ENCODE measurements around the gene ANKAR.
"Not testable (repeated sequence)": the region's sequence is repeated elsewhere in the genome, so short reads cannot be mapped to it uniquely, and the experiment has no call there.

Gene ANKAR

DNA sequence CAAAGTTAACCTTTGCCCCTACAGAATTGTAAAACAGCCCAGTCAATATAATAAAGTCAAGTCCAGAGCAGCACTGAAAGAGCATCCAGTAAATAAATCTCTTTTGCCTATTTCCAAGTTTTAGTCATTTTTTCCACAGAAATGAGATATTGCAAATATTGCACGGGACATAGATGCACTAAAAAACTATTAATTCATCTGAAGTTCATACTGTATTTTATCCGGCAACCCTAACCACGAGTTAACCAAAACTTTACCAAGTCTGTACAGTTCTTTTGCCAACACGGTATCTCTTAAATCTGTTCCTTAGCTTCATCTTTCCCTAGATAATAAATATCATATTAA is 13.7 kb upstream of the ANKAR start:
- DNase-seq (ENCODE audit: low read depth): no peak

DNA sequence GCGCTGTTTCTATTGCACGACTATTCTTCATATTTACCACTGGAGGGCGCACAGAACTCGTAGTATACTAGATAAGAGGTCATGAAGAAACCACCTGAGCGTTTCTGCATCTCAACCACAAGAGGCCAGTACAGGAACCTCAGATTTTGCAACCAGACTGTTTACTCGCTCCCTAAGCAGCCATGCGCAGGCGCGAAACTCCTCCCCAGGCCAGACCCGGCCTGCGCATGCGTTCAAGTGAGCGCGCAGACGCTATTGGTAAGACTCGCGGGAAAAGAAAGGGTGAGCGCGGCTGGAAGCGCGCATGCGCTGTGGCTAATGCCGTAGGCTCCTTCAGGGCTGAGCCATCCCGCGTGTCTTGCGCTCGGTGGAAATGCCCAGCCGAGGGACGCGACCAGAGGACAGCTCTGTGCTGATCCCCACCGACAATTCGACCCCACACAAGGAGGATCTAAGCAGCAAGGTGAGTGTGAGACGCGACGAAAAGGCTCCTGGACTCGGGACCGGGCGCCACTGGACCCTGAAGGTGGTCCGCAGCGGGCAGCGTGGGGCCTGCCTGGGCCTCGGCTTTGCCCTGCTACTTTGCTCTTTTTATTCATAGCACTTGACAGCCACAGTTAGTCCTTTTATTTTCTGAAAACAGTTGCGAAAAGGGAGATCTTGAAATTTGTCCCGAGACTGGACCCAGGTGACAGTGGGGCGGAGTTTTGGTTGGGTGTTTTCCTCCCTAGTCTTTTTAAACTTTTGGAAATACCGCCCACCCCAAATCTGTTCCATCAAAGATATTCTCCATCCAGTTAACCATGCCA is 13.1 kb upstream of the ANKAR start, which contains the start of gene ASNSD1:
TSS of gene ASNSD1 (plus strand) at position 312 of the 809 bp plus-strand sequence. CDS start 4,674 bp downstream, outside the sequence.
- DNase-seq (ENCODE audit: low read depth): peak; percentile 99

DNA sequence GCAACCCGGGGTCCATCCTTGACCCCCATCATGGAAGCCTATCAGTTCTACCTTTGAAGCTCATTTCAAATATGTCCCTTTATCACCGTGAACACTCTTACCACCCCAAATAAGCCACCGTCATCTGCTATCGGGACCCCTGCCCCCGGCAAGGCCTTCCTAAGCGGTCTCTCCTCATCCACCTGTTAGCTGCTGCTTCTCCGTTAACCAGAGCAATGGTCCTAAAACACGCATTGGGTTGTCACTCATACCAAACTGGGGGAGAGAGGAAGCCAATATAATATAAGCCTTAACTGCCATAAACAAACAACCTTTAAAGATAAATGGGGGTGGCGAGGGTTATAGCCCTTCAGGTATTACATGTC is 12.5 kb upstream of the ANKAR start:
- no peak for DNase-seq (ENCODE audit: low read depth)

DNA sequence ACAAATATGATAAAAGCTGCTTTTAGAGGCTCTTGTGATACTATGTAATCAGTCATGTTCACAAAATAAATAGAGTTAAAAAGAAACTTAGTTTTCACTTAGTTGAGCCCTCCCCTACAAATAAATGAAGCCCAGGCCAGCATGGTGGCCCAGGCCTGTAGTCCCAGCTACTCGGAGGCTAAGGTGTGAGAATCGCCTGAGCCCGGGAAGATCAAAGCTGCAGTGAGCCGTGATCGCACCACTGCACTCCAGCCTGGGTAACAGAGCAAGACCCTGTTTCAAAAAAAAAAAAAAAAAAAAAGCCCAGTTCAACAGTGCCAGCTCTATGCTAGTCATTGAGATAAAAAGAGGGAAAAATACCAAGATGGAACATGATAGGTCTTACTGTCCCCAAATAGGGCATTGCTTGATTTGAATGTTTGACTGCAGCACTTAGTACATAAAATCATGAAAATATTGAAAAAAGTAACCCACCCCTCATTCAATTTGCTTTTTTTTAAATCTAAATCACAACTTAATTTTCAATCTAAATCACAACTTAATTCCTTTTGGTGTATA is 11.7 kb upstream of the ANKAR start:
- no peak for DNase-seq (ENCODE audit: low read depth)

DNA sequence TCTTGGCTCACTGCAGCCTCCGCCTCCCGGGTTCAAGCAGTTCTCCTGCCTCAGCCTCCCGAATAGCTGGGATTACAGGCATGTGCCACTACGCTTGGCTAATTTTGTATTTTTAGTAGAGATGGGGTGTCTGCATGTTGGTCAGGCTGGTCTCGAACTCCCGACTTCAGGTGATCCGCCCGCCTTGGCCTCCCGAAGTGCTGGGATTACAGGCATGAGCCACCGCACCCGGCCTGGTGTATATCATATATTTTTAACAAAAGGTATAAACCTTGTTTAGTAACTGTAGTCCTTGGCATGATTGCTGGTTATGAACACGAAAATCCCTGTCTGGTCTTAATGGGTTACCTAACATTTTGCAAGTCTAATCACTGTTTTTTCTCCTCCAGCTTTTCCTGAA is 11.2 kb upstream of the ANKAR start:
- DNase-seq (ENCODE audit: low read depth): not testable (repeated sequence)

DNA sequence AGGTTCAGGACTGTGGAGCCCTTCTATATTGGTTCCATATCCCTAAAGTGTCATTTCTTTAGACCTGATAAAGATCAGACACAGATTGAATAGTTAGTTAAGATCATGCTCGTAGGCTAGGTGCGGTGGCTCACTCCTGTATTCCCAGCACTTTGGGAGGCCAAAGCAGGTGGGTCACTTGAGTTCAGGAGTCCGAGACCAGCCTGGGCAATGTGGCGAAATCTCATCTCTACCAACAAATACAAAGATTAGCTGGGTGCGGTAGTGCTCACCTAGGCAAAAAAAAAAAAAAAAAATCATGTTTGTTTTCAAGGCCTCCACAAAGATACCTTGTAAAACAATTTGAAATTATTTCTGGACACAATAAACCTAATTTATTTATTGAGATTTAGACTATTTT is 4.6 kb upstream of the ANKAR start:
- DNase-seq (ENCODE audit: low read depth): no peak

DNA sequence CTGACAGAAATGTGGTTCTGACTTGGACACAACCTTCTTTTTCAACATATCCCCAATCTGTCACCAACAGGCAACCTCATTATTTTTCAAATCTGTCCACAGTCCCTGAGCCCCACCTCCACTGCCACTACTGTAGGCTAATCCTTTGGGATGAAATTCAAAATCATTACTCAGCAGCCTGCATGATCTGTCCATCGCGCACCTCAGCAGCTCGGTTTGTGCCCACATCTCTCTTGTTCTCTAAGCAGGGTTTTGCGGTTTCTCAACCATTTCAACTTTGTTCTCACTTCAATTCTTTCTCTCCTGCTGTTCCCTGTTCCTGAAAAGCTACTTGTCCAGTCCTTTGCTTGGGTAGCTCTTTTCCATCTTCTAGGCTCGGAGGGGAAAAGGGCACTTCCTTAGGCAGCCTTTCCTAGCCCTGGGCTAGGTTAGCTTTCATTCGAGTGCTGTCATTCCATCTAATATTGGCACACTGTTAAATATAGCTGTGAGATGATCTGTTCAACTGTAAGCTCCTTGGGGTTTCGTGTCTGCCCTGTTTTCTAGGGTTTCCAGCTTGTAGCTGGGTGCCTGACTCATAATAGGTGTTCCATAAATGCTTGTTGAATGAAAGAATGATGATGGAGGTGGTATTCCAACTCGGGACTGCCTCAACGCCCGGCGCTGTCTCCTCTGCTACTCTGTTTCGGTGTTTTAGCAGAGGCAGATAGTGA is 653 bp upstream of the ANKAR start:
- no peak for DNase-seq (ENCODE audit: low read depth)

DNA sequence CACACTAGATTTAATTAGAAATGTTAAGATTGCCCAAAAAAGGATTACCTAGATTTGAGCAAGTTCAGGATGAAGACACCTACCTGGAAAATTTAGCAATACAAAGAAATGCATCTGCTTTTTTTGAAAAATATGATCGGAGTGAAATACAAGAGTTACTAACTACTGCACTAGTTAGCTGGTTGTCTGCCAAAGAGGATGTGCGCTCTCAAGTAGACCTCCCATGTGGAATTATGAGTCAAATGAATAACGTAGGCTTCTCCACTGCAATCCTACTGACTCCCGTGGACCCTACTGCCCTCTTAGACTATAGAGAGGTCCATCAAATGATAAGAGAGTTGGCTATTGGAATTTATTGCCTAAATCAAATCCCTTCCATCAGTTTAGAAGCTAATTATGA is 2.0 kb downstream of the ANKAR start:
- DNase-seq (ENCODE audit: low read depth): no peak

DNA sequence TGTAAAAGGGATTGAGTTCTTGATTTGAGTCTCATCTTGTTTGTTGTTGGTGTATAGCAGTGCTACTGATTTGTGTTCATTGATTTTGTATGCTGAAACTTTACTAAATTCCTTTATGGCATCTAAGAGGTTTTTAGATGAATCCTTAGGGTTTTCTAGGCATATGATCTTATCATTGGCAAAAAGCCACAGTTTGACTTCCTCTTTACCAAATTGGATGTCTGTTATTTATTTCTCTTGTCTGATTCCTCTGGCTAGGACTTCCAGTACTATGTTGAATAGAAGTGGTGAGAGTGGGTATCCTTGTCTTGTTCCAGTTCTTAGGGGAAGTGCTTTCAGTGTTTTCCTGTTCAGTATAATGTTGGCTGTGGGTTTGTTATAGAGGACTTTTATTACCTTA is 4.8 kb downstream of the ANKAR start:
- no peak for DNase-seq (ENCODE audit: low read depth)

DNA sequence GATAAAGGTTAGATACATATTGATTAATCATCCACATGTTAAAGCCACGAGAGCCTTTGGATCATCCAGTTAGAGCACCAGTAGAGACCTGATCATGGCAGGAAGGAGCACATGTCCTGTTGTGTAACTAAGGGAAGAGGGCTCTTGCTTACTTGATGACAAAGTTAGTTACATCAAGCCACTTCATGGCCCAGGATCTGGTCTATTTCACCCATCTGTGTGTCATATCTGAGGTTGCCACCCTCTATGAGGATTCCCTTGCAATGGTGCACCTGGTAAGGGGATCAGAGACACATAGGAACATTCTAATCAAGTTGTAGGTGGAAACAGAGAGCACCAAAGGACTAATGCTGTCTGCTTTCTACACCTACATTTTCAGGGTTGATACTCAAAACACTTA is 6.7 kb downstream of the ANKAR start:
- no peak for DNase-seq (ENCODE audit: low read depth)

DNA sequence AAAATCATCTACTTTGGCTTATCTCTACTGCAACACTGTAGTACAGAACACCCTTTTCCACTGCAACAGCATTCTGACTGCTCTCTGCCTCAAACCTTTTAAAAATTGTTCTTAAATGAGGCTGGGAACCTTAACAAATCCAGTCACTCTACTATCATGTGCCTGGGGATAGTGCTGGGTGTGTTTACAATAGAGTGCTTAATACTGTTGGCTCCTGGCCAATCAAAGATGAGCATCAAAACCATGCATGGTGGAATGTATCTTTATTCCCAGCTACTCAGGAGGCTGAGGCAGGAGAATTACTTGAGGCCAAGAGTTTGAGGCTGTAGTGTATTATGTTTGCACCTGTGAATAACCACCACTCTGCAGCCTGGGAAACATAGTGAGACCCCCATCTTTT is 7.4 kb downstream of the ANKAR start:
- DNase-seq (ENCODE audit: low read depth): no peak

DNA sequence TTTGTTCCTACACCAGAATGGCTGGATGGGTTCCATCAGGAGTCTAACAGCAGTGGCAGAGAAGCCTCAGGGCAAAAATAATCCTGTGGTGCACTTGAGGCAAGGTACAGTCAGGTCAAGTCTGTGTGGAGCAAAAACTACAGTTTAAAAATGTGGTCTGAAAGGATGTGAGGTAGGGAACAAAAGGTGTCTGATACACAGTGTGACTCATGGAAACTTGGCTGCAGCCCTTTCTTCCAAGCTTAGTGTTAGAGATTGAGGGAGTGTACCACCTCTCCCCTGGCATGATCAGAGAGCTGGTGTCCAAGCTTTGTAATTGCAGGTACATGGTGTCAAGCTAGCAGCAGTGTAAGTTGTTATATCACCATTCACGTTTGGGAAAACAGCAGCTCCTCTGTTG is 8.9 kb downstream of the ANKAR start:
- DNase-seq (ENCODE audit: low read depth): no peak

DNA sequence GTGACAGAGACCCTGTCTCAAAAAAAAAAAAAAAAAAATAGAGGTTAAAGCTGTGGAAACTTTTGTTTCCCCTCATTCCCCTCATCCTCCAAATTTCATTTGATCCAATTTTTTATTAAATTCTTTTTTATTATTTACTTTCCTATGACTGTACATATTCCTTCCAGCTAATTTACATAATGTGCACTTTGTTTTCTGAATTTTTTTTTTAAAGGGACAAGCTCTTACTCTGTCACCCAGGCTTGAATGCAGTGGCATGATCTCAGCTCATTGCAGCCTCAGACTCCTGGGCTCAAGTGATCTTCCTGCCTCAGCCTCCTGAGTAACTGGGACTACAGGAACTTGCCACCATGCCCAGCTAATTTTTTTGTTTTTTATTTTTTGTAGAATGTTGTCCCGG is 10.3 kb downstream of the ANKAR start:
- no peak for DNase-seq (ENCODE audit: low read depth)

DNA sequence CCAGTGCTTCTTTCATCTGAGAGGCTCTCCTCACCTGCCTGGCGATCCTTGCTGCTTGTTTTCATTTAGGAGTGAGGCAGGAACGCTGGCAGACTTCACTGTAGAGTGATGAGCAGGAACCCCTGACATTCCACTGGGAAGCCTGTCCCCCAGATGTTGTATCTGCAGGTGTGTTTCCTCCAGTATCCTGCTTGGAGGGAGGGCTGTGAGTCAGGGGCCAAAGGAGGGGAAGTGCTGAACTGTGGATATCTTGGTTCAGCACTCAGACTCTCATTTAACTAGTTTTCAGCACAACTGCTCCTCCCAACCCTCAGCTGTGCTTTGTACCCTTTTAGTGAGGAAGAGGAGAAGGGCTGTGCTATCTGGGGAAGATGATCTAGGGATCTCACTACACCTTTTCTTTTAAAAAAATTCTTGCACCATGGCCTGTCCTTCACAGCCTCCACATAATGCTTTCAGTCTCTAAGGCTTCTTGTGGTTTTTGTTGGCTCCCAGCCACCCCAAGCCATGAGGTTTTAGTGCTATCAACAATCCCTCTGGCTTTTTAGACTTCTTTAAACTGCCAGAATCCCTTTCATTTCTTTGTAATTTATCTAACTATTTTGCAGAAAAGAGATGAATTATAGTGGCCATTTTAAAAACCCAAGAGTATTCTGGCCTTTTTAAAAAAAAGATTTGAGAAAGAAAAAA is 11.2 kb downstream of the ANKAR start:
- DNase-seq (ENCODE audit: low read depth): no peak

DNA sequence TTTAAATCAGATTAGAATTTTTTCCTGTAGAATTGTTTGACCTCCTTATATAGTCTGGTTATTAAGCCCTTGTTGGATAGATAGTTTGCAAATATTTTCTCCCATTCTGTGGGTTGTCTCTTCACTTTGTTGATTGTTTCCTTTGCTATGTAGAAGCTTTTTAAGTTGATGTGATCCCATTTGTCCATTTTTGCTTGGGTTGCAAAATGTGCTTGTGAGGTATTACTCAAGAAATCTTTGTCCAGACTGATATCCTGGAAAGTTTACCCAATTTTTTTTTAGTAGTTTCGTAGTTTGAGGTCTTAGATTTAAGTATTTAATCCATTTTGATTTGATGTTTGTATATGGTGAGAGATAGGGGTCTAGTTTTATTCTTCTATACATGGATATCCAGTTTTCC is 13.3 kb downstream of the ANKAR start:
- DNase-seq (ENCODE audit: low read depth): not testable (repeated sequence)

DNA sequence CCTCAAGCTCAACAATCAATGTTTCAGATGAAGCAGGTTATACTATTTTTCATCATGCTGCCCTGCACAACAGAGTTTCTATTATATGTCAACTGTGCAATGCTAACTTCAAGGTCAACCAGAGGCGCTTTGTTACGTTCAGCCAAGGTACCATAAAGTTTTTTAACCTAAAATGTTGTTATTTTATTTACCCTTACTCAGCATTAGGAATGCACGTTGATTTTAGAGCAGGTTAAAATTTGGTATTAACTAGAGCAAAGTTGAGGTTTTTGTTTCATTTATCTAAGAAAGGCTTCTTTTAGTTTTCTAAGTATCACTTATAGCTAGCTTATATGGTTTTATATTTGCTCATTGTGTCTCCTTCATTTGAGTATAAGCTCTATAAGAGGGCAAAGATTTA is 21.8 kb downstream of the ANKAR start:
- no peak for DNase-seq (ENCODE audit: low read depth)

DNA sequence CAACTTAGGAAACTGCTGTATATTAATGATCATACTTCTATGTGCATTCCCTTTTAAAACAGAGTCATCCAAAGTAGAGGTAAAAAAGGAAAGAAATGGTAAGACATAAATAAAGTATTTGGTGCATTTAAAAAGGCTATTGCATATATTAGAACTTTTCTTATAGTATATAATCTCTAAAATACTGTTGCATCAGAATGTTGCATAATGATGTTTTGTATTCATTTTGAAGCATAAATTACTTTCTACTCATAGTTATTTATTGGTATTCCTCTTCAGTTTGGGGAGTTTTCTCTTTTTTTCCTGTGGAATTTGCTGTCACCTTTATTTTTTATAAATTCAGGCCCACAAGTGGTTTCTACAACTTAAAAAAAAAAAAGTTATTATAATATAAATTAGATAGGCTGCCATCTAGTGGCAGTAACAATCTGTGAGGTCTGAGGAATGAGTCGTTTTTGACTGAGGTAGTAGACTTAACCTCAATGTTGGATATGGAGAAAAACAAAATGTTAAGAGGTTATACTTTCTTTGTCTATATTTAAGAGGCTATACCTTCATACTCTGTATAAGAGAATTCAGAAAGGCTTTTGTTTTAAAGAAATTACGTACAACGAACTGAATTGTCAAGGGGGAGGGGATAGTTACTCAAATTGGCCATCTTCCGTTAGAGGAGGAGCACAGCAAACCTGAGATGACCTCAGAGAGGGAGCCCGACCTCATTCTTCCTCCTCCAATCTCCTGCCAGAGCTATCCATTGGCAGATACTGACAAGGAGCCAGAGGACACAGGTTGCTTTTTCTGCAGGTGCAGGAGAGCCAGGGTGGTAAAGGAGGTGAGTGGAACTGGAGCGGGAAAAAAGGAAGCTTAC is 23.8 kb downstream of the ANKAR start:
- peak; percentile 3 for DNase-seq (ENCODE audit: low read depth)

DNA sequence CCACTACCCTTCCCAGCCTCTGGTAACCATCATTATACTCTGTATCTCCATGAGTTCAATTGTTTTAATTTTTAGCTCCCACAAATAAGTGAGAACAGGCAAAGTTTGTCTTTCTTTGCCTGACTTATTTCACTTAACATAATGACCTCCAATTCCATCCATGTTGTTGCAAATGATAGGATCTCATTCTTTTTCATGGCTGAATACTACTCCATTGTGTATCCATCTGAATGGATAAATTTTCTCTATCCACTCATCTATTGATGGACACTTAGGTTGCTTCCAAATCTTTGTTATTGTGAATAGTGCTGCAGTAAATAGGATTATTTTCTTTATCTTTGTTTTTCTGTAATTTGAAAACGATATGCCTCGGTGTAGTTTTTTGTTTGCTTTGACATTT is 26.2 kb downstream of the ANKAR start:
- no peak for DNase-seq (ENCODE audit: low read depth)

DNA sequence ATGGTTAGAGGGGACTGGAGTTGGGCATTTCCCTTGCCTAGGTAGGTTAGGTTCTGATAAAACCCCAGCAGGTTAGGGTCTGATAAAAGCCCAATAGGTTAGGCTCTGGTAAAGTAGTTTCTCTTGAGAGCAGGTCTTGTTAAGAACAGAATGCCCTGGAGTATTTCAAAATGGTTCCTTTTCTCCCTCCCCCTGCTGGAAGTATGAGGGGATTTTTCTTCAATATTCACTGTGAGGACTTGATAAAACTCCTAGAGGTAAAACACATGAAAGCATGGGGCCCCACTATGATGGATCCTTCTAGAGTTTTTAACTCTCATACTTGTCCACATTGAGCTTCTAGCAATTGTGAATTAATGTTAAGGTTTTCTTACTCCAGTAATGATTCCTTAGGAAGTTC is 27.6 kb downstream of the ANKAR start:
- no peak for DNase-seq (ENCODE audit: low read depth)

DNA sequence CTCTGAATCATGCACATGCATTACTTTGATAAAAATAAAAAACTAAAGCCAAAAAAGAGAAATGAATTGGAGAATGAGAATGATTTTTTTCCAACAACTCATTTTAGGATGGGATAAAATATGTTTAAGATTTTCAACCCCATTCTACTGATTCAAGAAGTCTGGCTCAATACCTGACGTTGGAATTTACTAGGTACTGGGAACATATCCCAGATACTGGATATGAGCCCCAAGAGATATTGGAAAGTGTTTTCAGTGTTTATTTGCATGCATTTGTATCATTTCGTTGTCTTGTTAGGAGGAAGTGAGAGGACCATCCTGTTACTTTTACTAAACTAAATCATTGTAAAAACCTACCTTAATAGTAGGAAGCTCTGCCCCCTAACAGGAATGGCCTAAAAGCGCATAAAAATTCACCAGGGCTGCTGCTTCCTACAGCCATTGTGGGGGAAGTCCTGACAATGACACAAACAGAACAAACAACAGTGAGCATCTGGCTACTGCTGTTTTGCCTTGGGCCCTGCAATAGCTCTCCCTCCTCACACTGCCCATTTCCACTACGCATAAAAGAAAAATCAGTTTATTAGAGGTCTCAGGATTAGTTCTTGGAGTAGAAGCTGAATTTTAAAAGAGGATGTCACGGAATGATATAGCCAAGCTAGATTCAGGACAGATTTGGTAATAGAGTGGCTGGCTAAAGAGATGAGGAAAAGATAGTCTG is 35.2 kb downstream of the ANKAR start:
- DNase-seq (ENCODE audit: low read depth): no peak

DNA sequence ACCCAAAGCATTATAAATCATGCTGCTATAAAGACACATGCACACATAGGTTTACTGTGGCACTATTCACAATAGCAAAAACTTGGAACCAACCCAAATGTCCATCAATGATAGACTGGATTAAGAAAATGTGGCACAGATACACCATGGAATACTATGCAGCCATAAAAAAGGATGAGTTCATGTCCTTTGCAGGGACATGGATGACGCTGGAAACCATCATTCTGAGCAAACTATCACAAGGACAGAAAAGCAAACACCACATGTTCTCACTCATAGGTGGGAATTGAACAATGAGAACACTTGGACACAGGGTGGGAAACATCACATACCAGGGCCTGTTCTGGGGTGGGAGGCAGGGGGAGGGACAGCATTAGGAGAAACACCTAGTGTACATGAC is 43.1 kb downstream of the ANKAR start:
- DNase-seq (ENCODE audit: low read depth): not testable (repeated sequence)
